Activated T-helper 1 cell treated with anti-CD3 and anti-CD28 coated beads, Interleukin-2, amount 50 U/mL, for 16 hours (primary cell): Measurements from ENCODE around the gene PDE6B.

Experiments
- DNase-seq, 2 donors: peaks; one replicate each; pipeline ENCODE4 v3.0.0-alpha.2; 2020; ENCODE audit warnings: low read depth in 1 of 2, low spot score in 1 of 2

The PDE6B gene

GRCh38 chr4:622071-622995 lies 3.0 kb upstream of the PDE6B start:
- no peak for DNase-seq

GRCh38 chr4:622996-623913 lies 2.1 kb upstream of the PDE6B start:
- no peak for DNase-seq

GRCh38 chr4:623914-624566 lies 1.3 kb upstream of the PDE6B start:
- DNase-seq, result no peak

- DNase-seq, result no peak
Measured at GRCh38 chr4:625631-626161, 323 bp downstream of the PDE6B start.

GRCh38 chr4:626201-627091 lies 1.1 kb downstream of the PDE6B start:
- no peak for DNase-seq

GRCh38 chr4:627347-628125 lies 2.2 kb downstream of the PDE6B start:
- no peak for DNase-seq

- DNase-seq, result no peak
Measured at GRCh38 chr4:628311-628741, 3.0 kb downstream of the PDE6B start.

GRCh38 chr4:628821-629635 lies 3.7 kb downstream of the PDE6B start:
- no peak for DNase-seq

GRCh38 chr4:629636-629914 lies 4.2 kb downstream of the PDE6B start:
- no peak for DNase-seq

GRCh38 chr4:629915-630641 lies 4.7 kb downstream of the PDE6B start:
- DNase-seq, result no peak

- DNase-seq, result no peak
Measured at GRCh38 chr4:630656-631055, 5.3 kb downstream of the PDE6B start.

- no peak for DNase-seq
Measured at GRCh38 chr4:632196-632790, 6.9 kb downstream of the PDE6B start.

GRCh38 chr4:632926-633325 lies 7.6 kb downstream of the PDE6B start:
- no peak for DNase-seq

- no peak for DNase-seq
Measured at GRCh38 chr4:633406-633805, 8.0 kb downstream of the PDE6B start.

- no peak for DNase-seq
Measured at GRCh38 chr4:633976-634598, 8.7 kb downstream of the PDE6B start.

GRCh38 chr4:634599-634985 lies 9.2 kb downstream of the PDE6B start:
- DNase-seq, result no peak
